ENCODE data around the gene RASSF7. TPM values are rescaled to one million over a fixed set of nuclear protein-coding genes. Genes with fewer than 3 reads are reported as not detected.
"Not testable (repeated sequence)": the region's sequence is repeated elsewhere in the genome, so short reads cannot be mapped to it uniquely, and the experiment has no call there.

RASSF7 gene
- polyA plus RNA-seq, 3 donors, result 28.2 to 63.4 (median 54.4) TPM

DNA sequence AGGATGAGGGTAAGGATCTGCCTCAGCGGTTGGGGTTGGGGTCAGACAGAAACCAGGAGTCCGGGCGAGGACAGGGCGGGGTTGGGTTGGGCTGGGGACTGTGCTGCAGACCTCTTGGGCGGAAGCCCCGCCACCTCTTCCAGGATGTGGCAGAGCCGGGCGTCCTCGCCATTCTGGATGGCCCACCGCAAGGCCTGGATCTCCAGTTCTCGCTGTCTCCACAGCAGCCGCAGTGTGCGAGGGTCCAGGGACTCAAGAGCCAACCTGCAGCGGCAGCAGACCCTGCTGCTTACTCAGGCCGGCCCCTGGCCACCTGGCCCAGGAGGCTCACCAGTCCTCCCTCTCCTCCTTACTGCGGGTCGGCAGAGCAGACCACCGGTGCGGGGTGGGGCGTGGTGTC, 2.3 kb upstream of the RASSF7 start:
- DNase-seq (ENCODE audit: extremely low read depth in 1 of 11, low read depth in 9 of 11, low spot score in 4 of 11), result no peak

DNA sequence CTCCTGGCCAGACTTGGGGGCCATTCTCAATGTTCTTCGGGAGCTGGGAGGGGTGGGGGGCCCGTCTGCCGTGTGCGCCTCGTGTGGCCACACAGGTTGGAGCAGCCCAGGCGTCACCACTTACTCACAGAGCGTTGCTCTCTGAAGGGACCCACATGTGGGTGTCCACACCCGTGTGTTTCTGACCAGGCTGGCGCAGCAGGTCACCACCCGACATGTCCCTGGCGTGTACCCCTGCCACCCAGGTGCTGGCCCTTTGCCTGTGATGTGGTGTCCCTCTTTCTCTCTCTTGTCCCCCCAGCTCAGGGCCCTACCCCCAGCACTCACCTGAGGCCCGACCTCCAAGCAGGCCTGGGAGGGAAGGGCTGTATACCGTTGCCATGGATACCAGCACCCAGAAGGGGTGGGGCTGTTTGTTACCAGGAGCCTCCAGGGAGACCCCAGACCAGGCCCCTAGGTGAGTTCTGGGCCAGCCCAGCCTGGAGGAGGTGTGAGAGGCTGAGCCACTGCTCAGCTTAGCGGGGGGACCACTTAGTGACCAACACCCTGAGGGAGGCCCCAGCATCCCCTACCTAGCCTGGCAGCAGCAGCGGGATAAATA, 1.6 kb upstream of the RASSF7 start:
- no peak for DNase-seq (ENCODE audit: extremely low read depth in 1 of 11, low read depth in 9 of 11, low spot score in 4 of 11)

DNA sequence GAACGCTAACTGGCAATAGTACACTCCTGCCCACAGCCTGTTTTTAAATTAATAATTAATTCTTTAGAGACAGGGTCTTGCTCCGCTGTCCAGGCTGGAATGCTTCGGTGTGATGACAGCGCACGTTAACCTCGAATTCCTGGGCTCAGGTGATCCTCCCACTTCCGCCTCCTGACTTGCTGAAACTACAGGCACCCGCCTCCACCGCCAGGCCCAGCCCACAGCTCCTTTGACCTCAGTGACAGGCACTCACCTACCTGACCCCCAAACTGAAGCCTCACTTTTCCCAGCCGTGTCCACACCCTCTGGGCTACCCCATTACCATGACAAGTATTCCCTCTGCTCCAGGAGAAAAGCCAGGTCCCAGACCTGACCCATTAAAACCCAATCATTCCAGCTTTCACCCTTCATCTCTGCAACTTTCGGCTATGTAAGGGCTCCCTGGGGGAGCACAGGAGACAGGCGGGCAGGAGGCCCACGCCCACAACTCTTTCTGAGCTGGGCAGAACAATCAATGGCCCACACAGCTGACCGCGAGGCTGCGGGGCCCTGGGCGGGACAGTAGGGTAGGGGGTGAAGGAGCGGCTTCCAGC, 962 bp upstream of the RASSF7 start:
- DNase-seq (ENCODE audit: extremely low read depth in 1 of 11, low read depth in 9 of 11, low spot score in 4 of 11), result no peak

DNA sequence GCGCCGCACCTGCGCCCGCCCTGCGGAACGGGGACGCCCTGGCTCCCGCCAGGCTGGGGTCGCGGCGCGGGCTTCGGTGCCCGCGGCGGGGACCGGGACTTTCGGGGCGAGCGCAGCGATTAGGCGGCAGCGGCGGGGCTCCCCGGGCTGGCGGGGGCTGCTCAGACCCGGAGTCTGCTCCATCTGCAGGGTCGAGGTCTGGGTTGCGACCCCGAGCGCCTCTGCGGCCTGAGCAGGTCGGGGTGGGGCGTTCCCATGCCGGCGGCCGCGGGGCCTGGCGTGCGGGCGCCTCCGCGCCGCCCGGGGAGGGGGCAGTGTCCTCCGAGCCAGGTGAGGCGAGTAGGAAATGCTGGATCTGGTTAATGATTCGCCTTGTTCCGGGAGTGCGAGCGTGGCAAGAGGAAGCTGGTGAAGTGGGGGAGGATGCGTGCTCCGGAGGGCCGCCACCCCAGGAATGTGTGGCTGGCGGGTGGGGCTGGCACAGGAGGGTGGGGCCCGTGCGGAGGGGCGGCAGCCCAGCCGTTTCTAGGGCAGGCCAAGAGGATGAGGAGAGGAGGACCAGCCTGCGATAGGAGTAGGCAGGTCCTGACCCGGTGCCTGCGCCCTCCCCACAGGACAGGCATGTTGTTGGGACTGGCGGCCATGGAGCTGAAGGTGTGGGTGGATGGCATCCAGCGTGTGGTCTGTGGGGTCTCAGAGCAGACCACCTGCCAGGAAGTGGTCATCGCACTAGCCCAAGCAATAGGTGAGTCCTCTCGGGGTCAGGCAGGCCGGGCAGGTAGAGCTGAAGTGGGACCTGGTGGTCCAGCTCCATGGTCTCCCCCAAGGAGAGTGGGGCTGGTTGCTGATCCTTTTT, 606 bp downstream of the RASSF7 start:
- DNase-seq (ENCODE audit: extremely low read depth in 1 of 11, low read depth in 9 of 11, low spot score in 4 of 11), result peak in 7 of 11 donors; percentile 56 to 87 (median 71)

DNA sequence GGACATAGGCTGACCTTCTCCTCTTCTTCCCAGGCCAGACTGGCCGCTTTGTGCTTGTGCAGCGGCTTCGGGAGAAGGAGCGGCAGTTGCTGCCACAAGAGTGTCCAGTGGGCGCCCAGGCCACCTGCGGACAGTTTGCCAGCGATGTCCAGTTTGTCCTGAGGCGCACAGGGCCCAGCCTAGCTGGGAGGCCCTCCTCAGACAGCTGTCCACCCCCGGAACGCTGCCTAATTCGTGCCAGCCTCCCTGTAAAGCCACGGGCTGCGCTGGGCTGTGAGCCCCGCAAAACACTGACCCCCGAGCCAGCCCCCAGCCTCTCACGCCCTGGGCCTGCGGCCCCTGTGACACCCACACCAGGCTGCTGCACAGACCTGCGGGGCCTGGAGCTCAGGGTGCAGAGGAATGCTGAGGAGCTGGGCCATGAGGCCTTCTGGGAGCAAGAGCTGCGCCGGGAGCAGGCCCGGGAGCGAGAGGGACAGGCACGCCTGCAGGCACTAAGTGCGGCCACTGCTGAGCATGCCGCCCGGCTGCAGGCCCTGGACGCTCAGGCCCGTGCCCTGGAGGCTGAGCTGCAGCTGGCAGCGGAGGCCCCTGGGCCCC, 1.4 kb downstream of the RASSF7 start:
- DNase-seq (ENCODE audit: extremely low read depth in 1 of 11, low read depth in 9 of 11, low spot score in 4 of 11), result no peak

DNA sequence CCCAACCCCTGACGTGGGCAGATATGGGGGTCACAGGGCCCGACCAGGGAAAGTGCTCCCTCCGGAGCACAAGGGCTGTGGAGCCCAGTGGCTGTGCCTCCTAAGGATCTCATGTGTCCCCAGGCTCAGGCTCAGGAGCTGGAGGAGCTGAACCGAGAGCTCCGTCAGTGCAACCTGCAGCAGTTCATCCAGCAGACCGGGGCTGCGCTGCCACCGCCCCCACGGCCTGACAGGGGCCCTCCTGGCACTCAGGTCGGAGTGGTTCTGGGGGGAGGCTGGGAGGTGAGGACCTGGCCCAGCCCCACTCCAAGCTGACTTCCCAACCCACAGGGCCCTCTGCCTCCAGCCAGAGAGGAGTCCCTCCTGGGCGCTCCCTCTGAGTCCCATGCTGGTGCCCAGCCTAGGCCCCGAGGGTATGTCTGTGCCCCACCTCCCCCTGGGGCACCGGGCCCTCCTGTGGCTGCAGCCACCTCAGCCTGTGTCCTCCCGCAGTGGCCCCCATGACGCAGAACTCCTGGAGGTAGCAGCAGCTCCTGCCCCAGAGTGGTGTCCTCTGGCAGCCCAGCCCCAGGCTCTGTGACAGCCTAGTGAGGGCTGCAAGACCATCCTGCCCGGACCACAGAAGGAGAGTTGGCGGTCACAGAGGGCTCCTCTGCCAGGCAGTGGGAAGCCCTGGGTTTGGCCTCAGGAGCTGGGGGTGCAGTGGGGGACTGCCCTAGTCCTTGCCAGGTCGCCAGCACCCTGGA, 2.5 kb downstream of the RASSF7 start:
- no peak for DNase-seq (ENCODE audit: extremely low read depth in 1 of 11, low read depth in 9 of 11, low spot score in 4 of 11)

DNA sequence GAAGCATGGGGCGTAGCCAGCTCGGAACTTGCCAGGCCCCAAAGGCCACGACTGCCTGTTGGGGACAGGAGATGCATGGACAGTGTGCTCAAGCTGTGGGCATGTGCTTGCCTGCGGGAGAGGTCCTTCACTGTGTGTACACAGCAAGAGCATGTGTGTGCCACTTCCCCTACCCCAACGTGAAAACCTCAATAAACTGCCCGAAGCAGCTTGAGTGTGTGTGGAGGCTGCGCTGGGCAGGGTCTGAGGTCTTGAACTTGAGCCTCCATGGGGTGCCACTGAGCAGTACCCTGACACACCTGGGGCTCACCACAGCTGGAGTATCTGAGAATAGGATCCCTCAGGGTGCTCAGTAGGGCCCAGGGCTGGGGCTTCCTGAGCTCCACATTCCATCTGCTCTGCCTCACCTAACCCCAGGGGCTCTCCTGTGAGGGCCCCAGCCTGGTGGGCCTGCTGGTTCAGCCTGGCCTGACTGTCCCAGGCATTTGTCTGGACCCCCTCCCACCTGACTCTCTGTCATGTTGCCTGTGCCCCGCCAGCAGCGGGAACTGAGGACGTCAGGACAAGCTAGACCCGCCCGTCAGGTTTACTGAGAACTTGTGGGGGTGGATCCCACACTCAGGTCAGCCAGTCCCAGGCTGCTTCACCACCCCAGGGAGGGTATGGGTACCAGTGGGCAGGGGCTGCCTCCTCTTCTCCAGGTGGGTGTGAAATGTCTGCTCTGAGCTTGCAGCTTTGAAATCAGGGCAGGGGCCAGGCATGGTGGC, 3.2 kb downstream of the RASSF7 start:
- no peak for DNase-seq (ENCODE audit: extremely low read depth in 1 of 11, low read depth in 9 of 11, low spot score in 4 of 11)

DNA sequence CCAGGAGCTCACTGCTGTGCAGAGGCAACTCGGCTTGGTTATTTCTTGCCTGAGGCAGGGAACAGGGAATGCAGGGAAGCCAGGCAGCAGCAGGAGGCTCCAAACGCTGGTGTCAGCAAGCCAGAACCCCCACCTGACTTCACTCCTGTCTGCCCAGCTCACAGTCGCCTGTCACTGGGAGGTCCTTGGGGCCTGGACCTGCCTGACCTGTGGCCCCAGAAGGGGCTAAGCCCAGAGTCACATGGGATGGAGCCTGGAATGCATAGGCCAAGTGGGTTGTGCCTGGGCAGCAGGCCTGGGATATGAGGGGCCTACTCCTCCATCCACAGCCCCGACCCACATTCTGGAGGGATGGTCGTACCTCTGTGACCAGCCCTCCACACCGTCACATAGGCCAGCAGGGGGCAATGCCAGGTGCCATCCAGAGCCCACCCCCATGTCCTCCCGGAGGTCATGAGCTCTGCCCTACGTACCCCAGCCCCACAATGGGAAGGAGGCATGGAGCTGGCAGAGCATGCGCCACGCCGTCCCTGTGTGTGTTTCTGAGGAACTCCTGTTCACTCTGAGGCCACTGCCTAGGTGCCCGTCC, 5.2 kb downstream of the RASSF7 start:
- no peak for DNase-seq (ENCODE audit: extremely low read depth in 1 of 11, low read depth in 9 of 11, low spot score in 4 of 11)

DNA sequence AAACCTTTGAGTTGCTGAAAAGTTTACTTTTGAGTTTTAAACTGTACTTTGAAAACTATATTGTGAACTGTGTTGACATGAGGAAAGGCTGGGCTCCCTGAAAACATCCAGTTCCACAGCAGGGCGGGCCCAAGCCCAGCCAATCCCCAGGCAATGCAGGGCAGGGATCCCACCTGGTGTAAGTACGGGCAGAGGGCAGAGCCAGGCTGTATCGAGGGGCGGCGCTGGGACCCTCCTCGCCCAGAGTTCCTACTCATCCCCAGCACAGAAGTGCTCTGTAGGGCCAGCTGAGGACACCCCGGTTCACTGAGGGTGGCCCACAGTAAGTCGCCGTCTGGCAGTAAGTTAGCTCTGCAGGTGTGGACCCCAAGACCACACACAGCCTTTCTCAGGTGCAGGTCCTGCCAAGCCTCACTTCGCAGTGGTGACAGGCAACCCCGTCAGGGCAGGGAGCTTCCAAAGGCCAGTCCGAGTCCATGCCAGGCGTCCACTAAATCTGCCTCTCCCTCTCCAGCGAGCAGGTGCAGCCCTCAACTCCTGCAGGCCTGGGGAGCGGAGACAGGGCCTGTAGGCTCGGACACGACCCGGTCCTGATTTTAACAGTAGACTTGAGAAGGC, 6.3 kb downstream of the RASSF7 start:
- DNase-seq (ENCODE audit: extremely low read depth in 1 of 11, low read depth in 9 of 11, low spot score in 4 of 11), result no peak

DNA sequence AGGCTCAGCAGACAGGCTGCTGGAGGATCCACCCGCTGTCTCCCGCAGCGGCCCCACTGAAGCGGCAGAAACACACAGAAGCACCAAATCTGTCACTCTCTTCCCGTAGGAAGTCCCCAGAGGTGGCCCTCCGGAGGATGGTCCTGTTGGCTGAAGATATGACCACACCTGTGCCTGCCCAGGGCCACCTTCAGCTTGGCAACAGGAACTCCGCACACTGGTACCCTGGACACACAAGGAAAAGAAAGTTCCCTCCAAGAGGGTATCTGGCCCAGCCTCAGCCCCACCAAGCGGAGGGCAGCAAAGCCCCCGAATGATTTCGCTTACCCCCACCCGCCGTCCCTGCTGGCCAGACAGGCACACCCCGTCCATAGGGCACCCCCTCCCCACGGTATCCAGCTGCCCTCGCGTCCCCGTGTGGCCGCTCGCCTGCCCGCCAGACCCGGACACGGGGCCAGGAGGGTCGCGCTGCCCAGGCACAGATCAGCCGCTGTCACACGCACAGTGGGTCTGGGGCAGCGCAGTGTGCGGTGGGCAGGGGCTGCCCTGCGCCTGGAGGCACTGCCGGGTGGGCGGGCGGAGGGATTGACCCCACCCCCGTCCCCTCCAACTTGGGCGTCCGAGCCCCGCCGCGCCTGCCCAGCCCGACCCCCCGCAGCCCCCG, 7.0 kb downstream of the RASSF7 start:
- DNase-seq (ENCODE audit: extremely low read depth in 1 of 11, low read depth in 9 of 11, low spot score in 4 of 11), result no peak

DNA sequence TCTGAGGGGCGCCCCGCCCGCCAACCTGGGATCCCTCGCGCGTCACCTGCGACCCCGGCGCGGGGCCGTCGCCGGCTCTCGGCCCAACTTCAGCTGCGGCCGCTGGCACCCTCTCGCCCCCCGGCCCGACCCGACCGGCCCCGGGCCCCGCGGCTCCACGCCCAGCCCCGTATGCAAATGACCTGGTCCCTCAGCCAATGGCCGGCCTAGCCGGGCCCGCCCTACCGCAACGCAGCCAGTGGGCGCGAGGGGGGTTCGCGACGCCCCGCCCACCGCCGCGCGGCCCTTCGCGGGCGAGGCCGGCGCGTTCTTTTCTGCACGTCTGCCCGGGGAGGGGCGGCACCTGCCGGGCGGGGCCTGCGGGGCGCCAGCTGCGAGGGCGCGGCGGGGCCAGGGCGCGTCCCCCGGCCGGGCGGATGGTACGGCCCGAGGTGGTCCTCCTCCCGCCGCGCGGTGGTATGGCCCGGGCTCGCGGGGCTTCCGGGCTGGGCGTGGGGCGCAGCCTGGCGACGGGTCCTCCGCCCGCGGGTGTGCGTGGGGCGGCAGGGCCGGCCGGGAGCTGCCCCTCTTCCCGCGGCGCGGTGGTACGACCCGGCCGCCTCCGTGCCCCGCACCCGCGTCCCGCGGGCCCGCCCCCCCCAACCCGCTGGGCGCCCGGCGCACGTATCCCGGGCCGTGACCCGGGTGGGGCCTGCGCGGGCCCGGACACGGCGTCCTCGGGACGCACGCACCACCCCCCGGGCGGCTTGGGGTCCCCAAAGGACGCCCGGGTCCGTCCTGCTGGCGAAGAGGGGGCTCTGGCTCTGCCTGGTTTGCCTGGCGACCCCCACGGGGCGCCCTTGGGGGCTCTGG, 7.8 kb downstream of the RASSF7 start:
- DNase-seq (ENCODE audit: extremely low read depth in 1 of 11, low read depth in 9 of 11, low spot score in 4 of 11), result peak in 10 of 11 donors; percentile 64 to 92 (median 88)

DNA sequence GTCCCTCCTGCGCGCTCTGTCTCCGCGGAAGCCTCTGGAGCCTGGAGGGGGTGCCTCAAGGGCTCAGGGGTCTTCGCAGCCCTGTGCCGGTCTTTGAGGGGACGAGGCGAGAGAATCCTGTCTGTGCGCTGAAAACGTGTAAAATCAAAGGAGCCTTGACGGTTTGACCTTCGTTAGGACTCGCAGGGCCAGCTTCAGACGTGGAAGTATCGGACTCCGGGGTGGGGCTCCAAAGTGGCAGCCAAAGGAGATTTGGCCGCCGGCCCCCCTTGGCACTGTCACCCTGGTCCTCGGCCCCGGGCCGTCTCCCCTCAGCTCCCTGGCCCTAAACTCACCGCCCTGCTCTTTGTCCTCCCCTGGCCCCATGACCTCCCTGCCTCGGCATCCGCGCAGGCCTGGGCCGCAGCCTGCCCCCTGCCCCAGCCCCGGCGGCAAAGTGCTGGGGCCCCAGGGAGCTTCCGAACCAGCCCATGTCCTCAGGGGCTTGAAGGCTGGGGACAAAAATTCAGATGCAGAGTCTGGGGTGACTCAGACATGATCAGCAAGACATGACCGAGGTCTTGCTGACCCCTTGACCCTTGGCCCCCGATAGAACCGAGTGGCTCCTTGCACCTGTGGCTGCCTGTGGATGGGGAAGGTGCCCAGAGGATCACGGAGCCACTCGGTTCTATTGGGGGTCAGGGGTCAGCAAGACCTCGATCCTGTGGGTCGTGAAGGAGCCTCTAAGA, 8.6 kb downstream of the RASSF7 start:
- no peak for DNase-seq (ENCODE audit: extremely low read depth in 1 of 11, low read depth in 9 of 11, low spot score in 4 of 11)

DNA sequence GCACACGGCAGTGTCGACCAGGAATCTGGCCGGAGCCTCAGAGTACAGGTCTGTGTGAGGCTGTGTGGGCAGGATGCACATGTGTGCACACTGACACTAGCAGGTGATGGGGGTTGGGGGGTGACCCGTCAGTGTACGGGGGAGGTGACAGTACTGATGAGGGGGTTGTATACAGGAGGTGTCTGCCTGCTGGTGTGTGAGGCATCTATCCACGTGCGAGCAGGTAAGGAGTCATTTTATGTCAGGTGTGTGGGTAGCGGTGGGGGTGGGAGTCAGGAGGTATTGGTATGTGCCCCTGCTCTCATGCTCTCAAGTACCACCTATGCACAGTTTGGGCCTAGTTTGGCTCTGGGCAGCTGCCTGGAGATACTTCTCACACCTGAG, 11.0 kb downstream of the RASSF7 start:
- no peak for DNase-seq (ENCODE audit: extremely low read depth in 1 of 11, low read depth in 9 of 11, low spot score in 4 of 11)

DNA sequence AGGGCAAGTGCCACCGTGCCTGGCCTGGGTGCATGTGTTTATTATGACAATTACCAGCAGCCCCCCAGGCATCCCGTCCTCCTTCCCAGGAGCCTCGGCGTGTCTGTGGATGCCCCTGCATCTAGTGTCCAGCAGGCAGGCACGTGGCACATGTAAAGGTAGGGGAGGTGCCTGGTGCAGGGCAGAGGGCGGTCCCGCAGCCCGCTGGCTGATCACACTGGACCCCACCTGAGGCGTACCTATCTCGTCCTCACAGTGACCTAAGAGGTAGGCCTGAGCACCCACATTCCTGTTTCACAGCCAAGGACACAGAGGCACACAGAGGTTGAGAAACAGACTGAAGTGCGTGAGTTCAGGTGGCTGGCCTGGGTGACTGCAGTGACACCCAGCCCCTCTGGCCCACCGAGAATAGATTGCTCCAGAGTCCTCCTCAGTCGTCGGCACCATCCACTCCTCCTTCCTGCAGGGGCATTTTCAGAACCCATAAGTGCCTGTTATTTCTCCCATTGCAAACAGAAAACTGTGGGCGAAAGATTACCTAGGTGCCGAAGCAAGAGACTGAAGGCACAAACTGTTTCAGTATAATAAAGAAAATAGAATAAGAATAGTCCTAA, 12.5 kb downstream of the RASSF7 start:
- DNase-seq (ENCODE audit: extremely low read depth in 1 of 11, low read depth in 9 of 11, low spot score in 4 of 11), result no peak

DNA sequence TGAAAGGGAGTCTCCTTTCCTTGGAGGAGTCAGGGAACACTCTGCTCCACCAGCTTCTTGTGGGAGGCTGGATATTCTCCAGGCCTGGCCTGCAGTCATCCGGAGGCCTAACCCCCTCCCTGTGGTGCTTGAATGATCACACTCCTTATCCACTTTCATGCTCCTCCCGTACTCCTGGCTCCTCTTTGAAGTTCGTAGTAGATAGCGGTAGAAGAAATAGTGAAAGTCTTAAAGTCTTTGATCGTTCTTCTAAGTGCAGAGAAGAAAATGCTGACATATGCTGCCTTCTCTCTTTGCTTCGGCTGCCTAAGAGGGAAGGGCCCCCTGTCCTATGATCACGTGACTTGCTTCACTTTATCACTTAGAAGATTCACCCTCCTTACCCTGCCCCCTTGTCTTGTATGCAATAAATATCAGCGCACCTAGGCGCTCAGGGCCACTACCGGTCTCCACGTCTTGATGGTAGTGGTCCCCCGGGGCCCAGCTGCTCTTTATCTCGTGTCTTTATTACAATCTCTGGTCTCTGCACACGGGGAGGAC, 13.3 kb downstream of the RASSF7 start:
- not testable (repeated sequence) for DNase-seq (ENCODE audit: extremely low read depth in 1 of 11, low read depth in 9 of 11, low spot score in 4 of 11)

All from renal cortex interstitium (tissue), 11 donors.